ENCODE results near the gene TBKBP1.

- no peak for TF ChIP-seq POLR2A (IDR thresholded peaks at IDR 0.05; ENCODE audit: low read depth, low read length)
- no peak for TF ChIP-seq POLR2AphosphoS5 (IDR thresholded peaks at IDR 0.05; ENCODE audit: low read depth, low read length)
Measured at GRCh38 chr17:47703671-47704070, 9.7 kb downstream of the TBKBP1 start.
